H7 (cell line): ENCODE measurements around the gene WNK2. TPM values are rescaled to one million over a fixed set of nuclear protein-coding genes. Genes with fewer than 3 reads are reported as not detected.
A peak's percentile ranks its signal among the peaks of the same experiment; 100 is the strongest.

Experiments used
- DNase-seq: peaks from one replicate; pipeline ENCODE4 v3.0.0; 2012
- H3K27me3 ChIP-seq: 2 replicates; pipeline ENCODE4 v1.6.0; 2011; ENCODE audit warnings: mild to moderate bottlenecking, low read length; ENCODE audit not compliant: control insufficient read depth, insufficient read depth
- H3K36me3 ChIP-seq: replicated peaks from 2 replicates; pipeline ENCODE4 v1.5.1; 2011; ENCODE audit warnings: low read length; ENCODE audit not compliant: control insufficient read depth, insufficient read depth
- H3K4me3 ChIP-seq: 2 replicates; pipeline ENCODE4 v1.5.1; 2011; ENCODE audit warnings: low read depth, mild to moderate bottlenecking, control low read depth, low read length, moderate library complexity; ENCODE audit not compliant: insufficient read depth
- total RNA-seq: library from RNA; depleted of rRNA; stranded (reverse); fragments of >200 nt; shearing (Covaris generic); gene quantifications from 2 replicates; pipeline ENCODE4 v1.2.3, GENCODE V29; 2014

WNK2 gene
- total RNA-seq, 1 experiment from 2014 or later: 13.3 TPM

DNA sequence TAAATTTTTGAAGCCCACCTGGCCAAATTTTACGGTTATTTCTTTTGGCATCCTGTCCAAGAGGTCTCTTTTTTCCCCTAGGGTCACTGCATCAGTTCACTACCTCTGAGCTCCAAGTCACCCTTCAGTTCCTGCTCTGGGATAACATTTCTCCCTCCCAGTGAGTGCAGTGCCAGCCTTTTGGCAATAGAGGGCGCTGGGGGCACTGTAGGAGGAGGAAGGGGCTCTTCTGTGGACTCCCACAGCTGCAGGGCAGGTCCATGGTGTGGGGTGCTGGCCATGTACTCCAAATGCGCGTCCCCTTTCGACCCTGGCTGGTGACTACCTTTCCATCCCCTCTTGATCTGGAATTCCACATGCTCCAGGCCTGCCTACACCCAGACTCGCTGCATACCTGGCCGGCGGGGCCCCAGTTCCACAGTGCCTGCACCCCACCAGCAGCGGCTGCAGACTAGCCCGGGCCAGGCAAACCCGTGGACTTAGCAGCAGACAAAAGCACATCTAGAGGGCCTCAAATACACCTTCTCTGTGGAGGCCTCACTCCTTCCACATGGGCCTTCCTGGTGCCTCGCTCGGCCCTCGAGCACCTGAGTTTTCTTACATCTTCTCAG, 29.5 kb upstream of the WNK2 start:
- H3K4me3 ChIP-seq: no peak overlapping the region
- no peaks in the 10 kb centered on the region for H3K27me3 ChIP-seq
- DNase-seq: peak; percentile 95
- no peaks in the 10 kb centered on the region for H3K36me3 ChIP-seq

GRCh38 chr9:93155716-93156474, 28.0 kb upstream of the WNK2 start:
- no peak for DNase-seq
- Histone ChIP-seq H3K4me3 (no peak overlapping the region), H3K27me3 (no peaks in the 10 kb centered on the region), H3K36me3 (no peaks in the 10 kb centered on the region)

DNA sequence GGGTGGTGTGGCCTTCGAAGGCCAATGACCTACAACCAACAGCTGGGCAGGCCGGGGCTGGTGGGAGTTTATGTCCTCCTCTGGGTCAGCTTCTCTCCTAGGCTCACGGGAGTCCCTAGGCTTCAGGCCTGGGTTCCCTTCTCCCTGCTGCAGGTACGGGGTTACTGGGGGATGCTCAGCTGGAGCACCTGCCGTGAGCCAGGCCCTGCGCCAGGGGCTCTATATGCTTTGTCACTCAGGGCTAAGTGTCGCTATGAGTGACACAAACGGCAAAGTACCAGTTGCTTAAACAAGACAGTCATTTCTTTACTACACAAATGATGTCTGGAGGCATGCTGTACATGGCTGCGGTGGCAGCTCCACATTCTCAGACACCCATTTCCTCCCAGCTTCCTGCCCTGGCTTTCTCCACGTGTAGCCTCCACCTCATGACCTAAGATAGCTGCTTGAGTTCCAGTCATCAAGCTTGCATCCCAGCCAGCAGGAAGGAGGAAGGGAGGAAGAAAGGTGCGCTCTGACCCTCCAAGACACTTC, 27.4 kb upstream of the WNK2 start:
- DNase-seq: no peak
- H3K27me3 ChIP-seq: no peaks in the 10 kb centered on the region

GRCh38 chr9:93159601-93160471, 24.1 kb upstream of the WNK2 start:
- DNase-seq: peak; percentile 98
- Histone ChIP-seq H3K36me3 (no peaks in the 10 kb centered on the region), H3K4me3 (no peak overlapping the region), H3K27me3 (no peaks in the 10 kb centered on the region)

More for the DNA sequence above, 27.4 kb upstream of the WNK2 start:
- no peaks in the 10 kb centered on the region for H3K36me3 ChIP-seq
- no peak overlapping the region for H3K4me3 ChIP-seq

DNA sequence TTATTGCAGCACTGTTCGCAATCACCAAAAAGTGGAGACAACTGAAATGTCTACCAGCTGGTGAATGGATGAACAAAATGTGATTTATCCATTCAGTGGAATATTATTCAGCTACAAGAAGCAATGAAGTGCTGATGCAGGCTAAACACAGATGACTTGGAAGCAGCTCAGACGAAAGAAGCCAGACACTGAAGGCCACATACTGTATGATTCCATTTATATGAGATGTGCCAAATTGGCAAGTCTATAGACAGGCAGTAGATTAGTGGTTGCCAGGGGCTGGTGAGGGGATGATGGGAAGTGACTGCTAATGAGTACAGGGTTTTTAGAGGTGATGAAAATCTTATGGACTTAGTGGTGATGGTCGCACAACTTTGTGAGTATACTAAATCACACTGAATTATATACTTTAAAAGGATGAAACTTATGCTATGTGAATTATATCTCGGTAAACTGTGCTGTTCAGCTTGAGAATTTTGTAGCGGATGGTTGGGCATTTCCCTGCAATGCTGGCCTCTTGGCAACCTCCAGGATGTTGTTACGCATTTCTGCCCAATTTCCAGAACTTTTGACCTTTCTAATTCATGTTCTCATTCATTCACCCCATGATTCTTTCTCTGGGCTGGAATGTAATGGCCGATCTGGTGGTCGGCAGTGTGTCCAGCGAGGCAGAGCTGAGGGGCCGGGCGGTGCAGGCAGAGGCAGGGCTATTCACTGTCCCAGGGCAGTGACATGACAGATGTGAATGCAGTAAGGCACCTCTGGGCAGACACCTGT, 22.0 kb upstream of the WNK2 start:
- no peak for DNase-seq
- H3K4me3 ChIP-seq: no peak overlapping the region

GRCh38 chr9:93164085-93164484, 19.9 kb upstream of the WNK2 start:
- DNase-seq: peak; percentile 73

More for the DNA sequence above, 22.0 kb upstream of the WNK2 start:
- Histone ChIP-seq H3K36me3 (no peaks in the 10 kb centered on the region), H3K27me3 (no peaks in the 10 kb centered on the region)

DNA sequence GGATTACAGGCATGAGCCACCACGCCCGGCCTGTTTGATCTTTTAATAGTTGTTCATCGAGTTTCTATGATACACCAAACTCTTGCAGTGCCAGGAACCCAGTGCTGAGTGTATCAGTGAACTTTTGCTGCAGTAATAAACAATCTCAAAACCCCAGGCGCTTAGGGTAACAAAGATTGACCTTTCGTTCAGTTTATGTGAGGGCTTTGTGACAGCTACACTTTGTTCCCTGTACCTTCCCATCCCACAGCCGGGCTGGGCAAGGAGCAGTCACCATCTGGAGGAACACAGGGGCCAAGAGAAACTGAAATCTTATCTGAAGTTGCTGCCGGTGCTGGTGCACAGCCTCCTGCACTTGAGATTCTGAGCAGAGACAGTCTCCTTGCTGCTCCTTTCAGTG, 17.2 kb upstream of the WNK2 start:
- H3K36me3 ChIP-seq: no peaks in the 10 kb centered on the region
- H3K4me3 ChIP-seq: no peak overlapping the region
- no peak for DNase-seq
- no peaks in the 10 kb centered on the region for H3K27me3 ChIP-seq

More at GRCh38 chr9:93164085-93164484, 19.9 kb upstream of the WNK2 start:
- Histone ChIP-seq H3K36me3 (no peaks in the 10 kb centered on the region), H3K27me3 (no peaks in the 10 kb centered on the region), H3K4me3 (no peak overlapping the region)

DNA sequence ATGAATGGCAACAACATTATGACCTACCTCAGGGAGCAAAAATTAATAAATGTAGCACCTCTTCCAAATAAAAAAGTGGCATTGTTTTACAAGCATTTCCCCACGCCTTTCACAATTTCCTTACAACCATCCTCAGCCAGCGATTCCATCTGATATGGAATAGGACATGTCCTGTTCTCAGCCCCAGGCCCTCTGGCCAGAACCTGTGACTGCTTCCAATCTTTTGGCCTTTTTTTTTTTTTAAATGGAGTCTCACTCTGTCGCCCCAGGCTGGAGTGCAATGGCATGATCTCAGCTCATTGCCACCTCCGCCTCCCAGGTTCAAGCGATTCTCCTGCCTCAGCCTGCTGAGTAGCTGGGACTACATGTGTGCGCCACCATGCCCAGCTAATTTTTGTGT, 16.8 kb upstream of the WNK2 start:
- Histone ChIP-seq H3K27me3 (no peaks in the 10 kb centered on the region), H3K36me3 (no peaks in the 10 kb centered on the region), H3K4me3 (no peak overlapping the region)
- no peak for DNase-seq

DNA sequence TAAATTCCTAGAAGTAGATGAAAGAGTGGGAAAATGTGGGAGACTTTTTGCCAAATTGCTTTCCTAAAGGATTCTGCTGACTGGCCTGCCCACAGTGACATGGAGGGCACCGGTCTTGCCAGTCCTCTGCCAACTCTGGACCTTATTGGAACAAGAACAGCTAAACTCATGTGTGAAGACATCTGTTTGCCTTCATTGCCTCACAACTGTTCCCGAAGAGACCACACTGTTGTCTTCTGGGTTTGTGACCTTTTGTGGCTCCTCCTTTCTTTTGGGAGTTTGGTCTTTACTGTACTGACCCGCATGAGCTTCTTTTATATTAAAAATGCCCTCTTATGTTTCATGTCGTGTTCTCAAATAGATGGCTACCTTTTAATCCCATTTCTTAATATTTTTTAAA, 16.1 kb upstream of the WNK2 start:
- H3K27me3 ChIP-seq: no peaks in the 10 kb centered on the region
- H3K36me3 ChIP-seq: no peaks in the 10 kb centered on the region
- H3K4me3 ChIP-seq: no peak overlapping the region
- DNase-seq: no peak

GRCh38 chr9:93168581-93168980, 15.4 kb upstream of the WNK2 start:
- Histone ChIP-seq H3K27me3 (no peaks in the 10 kb centered on the region), H3K36me3 (no peaks in the 10 kb centered on the region), H3K4me3 (no peak overlapping the region)
- no peak for DNase-seq

GRCh38 chr9:93169444-93169843, 14.5 kb upstream of the WNK2 start:
- no peak for DNase-seq
- Histone ChIP-seq H3K4me3 (no peak overlapping the region), H3K27me3 (no peaks in the 10 kb centered on the region), H3K36me3 (no peaks in the 10 kb centered on the region)

GRCh38 chr9:93170571-93170970, 13.4 kb upstream of the WNK2 start:
- Histone ChIP-seq H3K27me3 (no peaks in the 10 kb centered on the region), H3K36me3 (no peaks in the 10 kb centered on the region), H3K4me3 (no peak overlapping the region)
- DNase-seq: no peak

GRCh38 chr9:93171261-93171990, 12.5 kb upstream of the WNK2 start:
- Histone ChIP-seq H3K4me3 (no peak overlapping the region), H3K36me3 (no peaks in the 10 kb centered on the region), H3K27me3 (no peaks in the 10 kb centered on the region)
- no peak for DNase-seq
